C4-2B (cell line): ENCODE data around the gene EMID1.
"Not testable (repeated sequence)": the region's sequence is repeated elsewhere in the genome, so short reads cannot be mapped to it uniquely, and the experiment has no call there.

Experiments used
- H3K27ac ChIP-seq: fragments of 450-650 bp; 2 replicates; pipeline ENCODE4 v1.5.1; 2017
- ZFX ChIP-seq: fragments of 450-650 bp; IDR thresholded peaks from 2 replicates; pipeline ENCODE4 v1.6.1; 2017
- TF ChIP-seq, protein P1 (sequence below): fragments of 450-650 bp; conservative IDR thresholded peaks from 2 replicates; pipeline ENCODE4 v1.5.1; 2017; ENCODE audit warnings: mild to moderate bottlenecking

Gene EMID1

DNA sequence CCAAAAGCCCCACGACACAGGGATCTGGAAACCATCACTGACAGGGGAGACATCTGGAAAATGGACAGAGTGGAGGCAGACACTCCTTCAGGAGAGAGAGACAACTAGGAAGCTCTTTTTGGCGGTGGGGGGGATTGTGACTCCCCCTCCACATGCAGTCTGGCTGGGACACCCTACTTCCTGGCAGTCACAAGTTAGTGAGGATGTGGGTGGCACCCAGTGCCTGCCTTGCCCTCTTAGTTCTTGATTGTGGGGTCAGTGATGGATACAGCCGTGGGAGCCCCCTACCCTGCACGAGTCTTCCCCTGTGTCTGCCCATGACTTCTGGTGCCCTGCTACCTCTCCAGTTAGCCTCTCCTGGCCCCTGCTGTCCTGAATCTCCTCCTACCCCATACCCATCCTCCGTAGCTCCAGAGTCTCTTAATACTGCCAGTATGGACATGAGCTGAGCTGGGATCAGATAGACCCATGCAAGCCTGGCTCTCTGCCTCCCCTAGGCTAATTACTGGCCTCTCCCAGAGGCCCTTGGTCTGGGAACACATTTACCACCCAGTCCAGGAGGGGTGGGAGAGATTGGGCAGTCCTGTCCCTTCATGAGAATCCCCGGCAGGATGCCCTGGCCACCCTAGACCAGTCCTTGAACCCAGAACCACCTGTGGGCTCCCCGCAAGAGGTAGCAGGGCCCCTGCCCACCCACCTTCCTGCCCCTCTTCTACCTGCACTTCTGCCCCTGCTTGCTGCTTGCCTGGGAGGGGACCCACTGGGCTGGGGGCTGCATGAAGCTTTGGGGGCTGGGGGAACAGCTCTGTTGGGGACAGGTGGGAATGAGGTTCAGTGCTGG lies 39.3 kb downstream of the EMID1 start:
- no peak for TF ChIP-seq ZFX
- TF ChIP-seq, protein P1, sequence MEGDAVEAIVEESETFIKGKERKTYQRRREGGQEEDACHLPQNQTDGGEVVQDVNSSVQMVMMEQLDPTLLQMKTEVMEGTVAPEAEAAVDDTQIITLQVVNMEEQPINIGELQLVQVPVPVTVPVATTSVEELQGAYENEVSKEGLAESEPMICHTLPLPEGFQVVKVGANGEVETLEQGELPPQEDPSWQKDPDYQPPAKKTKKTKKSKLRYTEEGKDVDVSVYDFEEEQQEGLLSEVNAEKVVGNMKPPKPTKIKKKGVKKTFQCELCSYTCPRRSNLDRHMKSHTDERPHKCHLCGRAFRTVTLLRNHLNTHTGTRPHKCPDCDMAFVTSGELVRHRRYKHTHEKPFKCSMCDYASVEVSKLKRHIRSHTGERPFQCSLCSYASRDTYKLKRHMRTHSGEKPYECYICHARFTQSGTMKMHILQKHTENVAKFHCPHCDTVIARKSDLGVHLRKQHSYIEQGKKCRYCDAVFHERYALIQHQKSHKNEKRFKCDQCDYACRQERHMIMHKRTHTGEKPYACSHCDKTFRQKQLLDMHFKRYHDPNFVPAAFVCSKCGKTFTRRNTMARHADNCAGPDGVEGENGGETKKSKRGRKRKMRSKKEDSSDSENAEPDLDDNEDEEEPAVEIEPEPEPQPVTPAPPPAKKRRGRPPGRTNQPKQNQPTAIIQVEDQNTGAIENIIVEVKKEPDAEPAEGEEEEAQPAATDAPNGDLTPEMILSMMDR, result no peak
- no peak overlapping the region for H3K27ac ChIP-seq

DNA sequence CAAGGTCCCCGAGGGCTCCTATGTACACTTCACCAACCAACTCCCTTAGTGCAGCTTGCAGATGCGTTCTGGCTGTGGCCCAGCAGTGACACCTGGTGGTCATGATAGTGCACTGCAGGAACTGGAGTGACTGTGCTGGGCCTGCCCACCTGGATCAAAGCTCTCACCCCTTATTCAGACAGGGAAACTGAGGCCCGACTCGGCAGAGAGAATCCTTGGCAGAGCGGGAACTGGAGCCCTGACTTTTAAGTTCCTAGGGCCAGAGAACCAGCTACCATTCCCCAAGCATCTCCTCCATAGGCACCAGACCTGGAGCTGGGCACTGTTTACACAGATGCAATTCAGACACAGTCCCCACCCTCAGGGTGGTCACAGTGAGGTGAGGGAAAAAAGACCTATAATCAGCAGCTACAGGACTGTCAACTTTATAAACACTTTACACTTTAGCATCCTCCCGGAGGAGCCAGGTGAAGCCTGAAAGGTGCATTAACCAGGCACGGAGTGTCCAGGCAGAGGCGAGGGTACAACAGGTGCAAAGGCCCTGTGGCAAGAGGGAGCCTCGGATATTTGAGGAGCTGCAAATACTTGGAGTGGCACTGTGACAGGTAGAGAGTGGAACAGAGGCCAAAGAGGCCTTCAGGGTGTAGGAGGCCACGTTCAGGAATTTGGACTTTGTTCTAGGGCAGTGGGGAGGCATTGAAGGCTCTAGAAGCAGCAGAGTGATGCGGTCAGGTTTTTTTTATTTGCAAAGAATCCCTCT lies 40.1 kb downstream of the EMID1 start:
- TF ChIP-seq, protein P1, result peak; percentile 98
- TF ChIP-seq ZFX, result no peak
- H3K27ac ChIP-seq, result no peak overlapping the region

DNA sequence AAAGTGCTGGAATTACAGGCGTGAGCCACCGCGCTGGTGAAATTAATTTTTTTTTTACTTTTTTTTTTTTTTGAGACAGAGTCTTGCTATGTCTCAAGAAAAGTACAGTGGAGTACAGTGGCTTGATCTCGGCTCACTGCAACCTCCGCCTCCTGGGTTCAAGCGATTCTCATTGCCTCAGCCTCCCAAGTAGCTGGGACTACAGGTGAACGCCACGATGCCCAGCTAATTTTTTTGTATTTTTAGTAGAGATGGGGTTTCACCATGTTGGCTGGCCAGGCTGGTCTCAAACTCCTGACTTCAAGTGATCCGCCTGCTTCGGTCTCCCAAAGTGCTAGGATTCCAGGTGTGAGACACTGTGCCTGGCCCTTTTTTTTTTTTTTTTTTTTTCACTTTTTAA lies 42.2 kb downstream of the EMID1 start:
- H3K27ac ChIP-seq, result not testable (repeated sequence)

DNA sequence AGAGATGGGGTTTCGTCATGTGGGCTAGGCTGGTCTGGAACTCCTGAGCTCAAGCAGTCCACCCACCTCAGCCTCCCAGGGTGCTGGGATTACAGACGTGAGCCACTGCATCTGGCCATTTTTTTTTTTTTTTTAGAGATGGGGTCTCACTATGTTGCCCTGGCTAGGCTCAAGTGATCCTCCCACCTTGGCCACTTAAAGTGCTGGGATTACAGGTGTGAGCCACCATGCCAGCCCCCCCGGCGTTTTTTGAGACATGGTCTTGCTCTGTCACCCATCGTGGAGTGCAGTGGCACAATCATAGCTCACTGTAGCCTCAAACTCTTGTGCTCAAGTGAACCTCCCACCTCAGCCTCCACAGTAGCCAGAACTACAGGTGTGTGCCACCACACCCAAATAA lies 45.6 kb downstream of the EMID1 start:
- no peak for TF ChIP-seq ZFX
- TF ChIP-seq, protein P1, result no peak
- H3K27ac ChIP-seq, result no peak overlapping the region

DNA sequence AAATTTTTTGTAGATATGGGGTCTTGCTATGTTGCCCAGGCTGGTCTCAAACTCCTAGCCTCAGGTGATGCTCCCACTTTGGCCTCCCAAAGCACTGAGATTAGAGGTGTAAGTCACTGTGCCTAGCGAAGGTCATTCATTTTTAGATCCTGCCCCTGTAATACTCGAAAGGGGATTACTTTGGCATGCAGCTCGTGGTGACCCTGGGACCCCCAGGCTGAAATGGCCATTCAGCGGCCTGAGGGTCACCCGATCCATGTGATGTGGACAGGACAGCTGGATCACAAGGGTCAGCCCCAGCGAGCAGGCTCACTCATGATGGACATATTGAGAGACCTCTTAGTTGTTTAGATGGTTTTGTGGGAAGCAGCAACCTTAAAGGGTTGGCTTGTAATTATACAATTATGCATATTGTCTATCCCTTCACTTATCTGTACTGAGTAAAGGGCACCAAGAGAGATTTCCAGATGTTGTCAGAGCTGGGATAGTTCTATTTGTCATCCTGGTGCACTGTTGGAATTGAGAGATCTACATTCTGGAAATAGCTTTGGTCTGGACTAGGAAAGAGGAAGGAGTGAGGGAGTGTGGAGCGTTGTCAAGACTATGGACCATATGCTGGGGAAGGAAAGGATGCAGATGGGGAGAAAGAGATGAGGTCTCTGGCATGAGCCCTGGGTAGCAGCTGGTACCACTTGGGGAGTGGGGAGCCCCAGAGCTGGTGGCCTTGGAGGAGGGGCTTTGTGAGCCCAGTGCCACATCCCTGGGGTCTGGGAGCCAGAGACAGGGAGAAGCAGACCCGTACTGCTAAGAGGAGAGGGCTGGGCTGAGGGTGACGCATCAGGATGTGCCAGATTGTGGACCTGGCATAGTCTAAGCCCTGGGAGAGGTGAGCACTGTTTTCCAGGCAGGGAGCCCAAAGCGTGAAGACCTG lies 46.5 kb downstream of the EMID1 start:
- no peak overlapping the region for H3K27ac ChIP-seq
- TF ChIP-seq ZFX, result no peak
- TF ChIP-seq, protein P1, result no peak

DNA sequence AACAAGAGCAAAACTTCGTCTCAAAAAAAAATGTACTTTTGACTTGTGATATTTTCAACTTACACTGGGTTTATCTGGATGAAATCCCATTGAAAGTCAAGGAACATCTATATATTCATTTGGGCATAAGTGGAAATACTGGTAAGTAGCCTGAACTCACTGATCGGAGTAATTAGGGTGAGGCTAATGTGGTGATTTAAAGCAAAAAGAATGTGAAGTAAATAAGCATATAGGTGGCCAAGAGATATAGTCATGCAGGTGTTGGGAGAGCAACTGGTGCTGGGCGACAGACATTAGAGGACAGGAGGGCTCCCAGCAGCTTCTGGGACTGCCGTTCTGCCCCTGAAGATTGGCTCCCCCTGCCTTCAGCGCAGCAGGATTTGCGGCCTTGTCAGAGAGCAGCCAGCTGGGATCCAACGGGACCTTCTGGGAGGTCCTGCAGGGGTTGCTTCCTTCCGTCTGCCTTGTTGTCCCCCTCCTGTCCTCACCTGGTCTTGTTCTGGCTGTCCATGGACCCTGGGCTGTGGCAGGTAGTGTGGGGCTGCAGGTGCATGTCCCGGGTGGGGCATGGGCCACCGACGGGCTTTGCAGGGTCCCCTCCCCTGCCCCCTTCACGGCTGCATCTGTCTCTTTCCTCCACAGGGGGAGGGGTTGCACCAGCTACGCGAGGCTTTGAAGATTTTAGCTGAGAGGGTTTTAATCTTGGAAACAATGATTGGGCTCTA lies 48.0 kb downstream of the EMID1 start:
- no peak overlapping the region for H3K27ac ChIP-seq
- TF ChIP-seq, protein P1, result no peak
- no peak for TF ChIP-seq ZFX

DNA sequence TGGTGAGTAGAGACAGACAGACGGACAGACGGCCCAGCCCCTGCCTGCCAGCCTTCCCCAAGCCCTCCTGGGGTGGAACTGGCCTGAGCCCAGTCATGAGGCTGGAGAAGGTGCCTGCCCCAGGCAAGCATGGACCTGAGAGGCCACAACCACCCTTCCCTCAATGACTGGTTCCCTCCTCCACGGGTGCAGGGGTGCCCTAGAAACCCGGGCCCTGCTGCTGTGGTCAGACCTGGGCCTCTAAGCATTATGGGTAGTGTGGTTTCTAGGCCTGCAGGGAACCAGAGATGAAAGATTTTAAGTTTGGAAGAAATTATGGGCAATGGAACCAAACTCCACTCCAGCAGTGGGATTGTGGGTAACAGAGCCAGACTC lies 48.6 kb downstream of the EMID1 start:
- H3K27ac ChIP-seq, result no peak overlapping the region
- TF ChIP-seq, protein P1, result no peak
- no peak for TF ChIP-seq ZFX
